HEK293 (cell line): Measurements from ENCODE around the gene CSK.

Experiments used
- ZNF677 ChIP-seq: fragments of 450-650 bp; IDR thresholded peaks from 2 replicates; pipeline ENCODE4 v1.5.0; 2018; ENCODE audit warnings: missing biosample characterization, mild to moderate bottlenecking, missing genetic modification characterization, moderate library complexity
- TF ChIP-seq, protein P1 (sequence below): fragments of 450-650 bp; formaldehyde crosslinking; IDR thresholded peaks from 2 replicates; pipeline ENCODE4 v1.5.1; 2016; ENCODE audit warnings: missing biosample characterization, missing genetic modification characterization
- TF ChIP-seq, protein P2 (sequence below): fragments of 450-650 bp; formaldehyde crosslinking; IDR thresholded peaks from 2 replicates; pipeline ENCODE4 v1.5.1; 2017; ENCODE audit warnings: missing biosample characterization, missing genetic modification characterization
- TF ChIP-seq, protein P3 (sequence below): fragments of 450-650 bp; formaldehyde crosslinking; IDR thresholded peaks from 2 replicates; pipeline ENCODE4 v1.5.1; 2016; ENCODE audit warnings: missing biosample characterization, missing genetic modification characterization
- TF ChIP-seq, protein P4 (sequence below): fragments of 450-650 bp; formaldehyde crosslinking; IDR thresholded peaks from 2 replicates; pipeline ENCODE4 v1.5.1; 2017; ENCODE audit warnings: missing biosample characterization, mild to moderate bottlenecking, missing genetic modification characterization, moderate library complexity

DNA sequence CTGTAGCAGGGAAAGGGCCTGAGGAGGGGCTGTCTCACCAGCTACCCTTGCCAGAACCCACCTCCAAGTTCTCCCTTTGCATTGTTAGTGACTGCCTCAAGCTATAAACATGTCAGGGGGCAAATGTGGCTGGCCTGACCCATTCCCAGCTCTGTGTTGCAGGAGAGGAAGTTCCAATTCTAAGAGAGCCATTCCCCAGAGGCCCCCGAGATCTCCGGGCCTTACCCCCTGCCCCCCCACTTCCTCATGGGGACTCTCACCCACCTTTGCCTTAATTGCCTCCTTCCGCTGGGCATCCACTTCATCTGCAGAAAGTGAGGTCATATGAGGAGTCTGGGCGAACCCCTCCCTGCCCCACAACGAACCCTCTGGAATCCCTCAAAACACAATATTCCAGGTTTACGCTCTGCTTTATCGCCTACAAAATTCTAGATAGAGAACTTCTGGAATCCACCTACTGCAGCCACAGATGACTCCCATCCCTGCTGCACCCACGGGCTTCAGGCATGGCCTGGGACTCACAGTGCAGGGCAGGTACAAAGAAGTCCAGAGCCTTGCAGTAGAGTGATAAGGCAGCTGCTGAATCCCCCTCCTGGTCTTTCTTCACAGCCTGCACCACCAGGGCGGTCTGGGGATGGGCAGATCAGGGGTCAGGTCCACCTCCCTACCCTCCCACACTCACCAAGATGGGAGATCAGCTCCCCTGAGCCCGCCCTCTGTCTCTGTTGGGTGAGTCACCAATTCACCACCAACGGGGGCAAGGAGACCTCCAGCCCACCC, 57.1 kb downstream of the CSK start:
- TF ChIP-seq, protein P1, sequence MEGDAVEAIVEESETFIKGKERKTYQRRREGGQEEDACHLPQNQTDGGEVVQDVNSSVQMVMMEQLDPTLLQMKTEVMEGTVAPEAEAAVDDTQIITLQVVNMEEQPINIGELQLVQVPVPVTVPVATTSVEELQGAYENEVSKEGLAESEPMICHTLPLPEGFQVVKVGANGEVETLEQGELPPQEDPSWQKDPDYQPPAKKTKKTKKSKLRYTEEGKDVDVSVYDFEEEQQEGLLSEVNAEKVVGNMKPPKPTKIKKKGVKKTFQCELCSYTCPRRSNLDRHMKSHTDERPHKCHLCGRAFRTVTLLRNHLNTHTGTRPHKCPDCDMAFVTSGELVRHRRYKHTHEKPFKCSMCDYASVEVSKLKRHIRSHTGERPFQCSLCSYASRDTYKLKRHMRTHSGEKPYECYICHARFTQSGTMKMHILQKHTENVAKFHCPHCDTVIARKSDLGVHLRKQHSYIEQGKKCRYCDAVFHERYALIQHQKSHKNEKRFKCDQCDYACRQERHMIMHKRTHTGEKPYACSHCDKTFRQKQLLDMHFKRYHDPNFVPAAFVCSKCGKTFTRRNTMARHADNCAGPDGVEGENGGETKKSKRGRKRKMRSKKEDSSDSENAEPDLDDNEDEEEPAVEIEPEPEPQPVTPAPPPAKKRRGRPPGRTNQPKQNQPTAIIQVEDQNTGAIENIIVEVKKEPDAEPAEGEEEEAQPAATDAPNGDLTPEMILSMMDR (tag by site-specific recombination) = no peak
- TF ChIP-seq, protein P2, sequence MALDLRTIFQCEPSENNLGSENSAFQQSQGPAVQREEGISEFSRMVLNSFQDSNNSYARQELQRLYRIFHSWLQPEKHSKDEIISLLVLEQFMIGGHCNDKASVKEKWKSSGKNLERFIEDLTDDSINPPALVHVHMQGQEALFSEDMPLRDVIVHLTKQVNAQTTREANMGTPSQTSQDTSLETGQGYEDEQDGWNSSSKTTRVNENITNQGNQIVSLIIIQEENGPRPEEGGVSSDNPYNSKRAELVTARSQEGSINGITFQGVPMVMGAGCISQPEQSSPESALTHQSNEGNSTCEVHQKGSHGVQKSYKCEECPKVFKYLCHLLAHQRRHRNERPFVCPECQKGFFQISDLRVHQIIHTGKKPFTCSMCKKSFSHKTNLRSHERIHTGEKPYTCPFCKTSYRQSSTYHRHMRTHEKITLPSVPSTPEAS (tag by site-specific recombination) = no peak
- TF ChIP-seq ZNF677 = no peak
- TF ChIP-seq, protein P3, sequence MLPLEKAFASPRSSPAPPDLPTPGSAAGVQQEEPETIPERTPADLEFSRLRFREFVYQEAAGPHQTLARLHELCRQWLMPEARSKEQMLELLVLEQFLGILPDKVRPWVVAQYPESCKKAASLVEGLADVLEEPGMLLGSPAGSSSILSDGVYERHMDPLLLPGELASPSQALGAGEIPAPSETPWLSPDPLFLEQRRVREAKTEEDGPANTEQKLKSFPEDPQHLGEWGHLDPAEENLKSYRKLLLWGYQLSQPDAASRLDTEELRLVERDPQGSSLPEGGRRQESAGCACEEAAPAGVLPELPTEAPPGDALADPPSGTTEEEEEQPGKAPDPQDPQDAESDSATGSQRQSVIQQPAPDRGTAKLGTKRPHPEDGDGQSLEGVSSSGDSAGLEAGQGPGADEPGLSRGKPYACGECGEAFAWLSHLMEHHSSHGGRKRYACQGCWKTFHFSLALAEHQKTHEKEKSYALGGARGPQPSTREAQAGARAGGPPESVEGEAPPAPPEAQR (tag by site-specific recombination) = no peak
- TF ChIP-seq, protein P4, sequence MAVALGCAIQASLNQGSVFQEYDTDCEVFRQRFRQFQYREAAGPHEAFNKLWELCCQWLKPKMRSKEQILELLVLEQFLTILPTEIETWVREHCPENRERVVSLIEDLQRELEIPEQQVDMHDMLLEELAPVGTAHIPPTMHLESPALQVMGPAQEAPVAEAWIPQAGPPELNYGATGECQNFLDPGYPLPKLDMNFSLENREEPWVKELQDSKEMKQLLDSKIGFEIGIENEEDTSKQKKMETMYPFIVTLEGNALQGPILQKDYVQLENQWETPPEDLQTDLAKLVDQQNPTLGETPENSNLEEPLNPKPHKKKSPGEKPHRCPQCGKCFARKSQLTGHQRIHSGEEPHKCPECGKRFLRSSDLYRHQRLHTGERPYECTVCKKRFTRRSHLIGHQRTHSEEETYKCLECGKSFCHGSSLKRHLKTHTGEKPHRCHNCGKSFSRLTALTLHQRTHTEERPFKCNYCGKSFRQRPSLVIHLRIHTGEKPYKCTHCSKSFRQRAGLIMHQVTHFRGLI = no peak
